HepG2 (cell line): ENCODE results near the gene TMEM125. TPM values are rescaled to one million over a fixed set of nuclear protein-coding genes. Genes with fewer than 3 reads are reported as not detected.

ENCODE experiments used
- ATAC-seq: fragments of 200-7000 bp; cut with Tn5 transposase; 3 replicates; pipeline ENCODE4 v1.9.1; 2020; ENCODE audit warnings: mild to moderate bottlenecking, moderate library complexity
- BruUV-seq: library from RNA; stranded (reverse); fragments of 400-500 nt; replicated peaks from 2 replicates; lab custom pipeline; 2021; lab: Mats Ljungman, UMichigan
- CTCF ChIA-PET: fragments of 300-600 bp; formaldehyde crosslinking; extraction: SDS; loops from one replicate; lab custom pipeline; 2021; ENCODE audit warnings: low total read pairs, inconsistent platforms, low intra/inter-chr PET ratio; lab: Yijun Ruan, JAX
- POLR2A ChIA-PET: fragments of 350-600 bp; sonication (Branson Sonifier 250); formaldehyde crosslinking; loops from one replicate; lab custom pipeline; 2020; ENCODE audit warnings: antibody characterized with exemption, inconsistent platforms; lab: Yijun Ruan, JAX
- DNase-seq: peaks from one replicate; pipeline ENCODE4 v3.0.0-alpha.2; 2015; ENCODE audit warnings: low spot score
- FAIRE-seq: peaks from 3 replicates; lab custom pipeline; 2011; peaks lifted over from hg19 to GRCh38; lab: Jason Lieb, UNC
- H2AFZ ChIP-seq: one replicate; pipeline ENCODE4 v1.6.1; 2011; ENCODE audit warnings: low read length, inconsistent platforms
- H3K27ac ChIP-seq: fragments of 300-600 bp; 3 replicates; pipeline ENCODE4 v1.8.0; 2011; ENCODE audit warnings: mixed run types, mild to moderate bottlenecking, mixed read lengths, low read length, inconsistent platforms; ENCODE audit not compliant: insufficient read depth; ENCODE audit errors: extremely low read length
- H3K27me3 ChIP-seq, 2 experiments: fragments of 200-600 bp in 1 of 2; 2 replicates in 1 of 2; 3 replicates in 1 of 2; pipeline versions ENCODE4 v1.6.0 to v1.8.0; 2011; ENCODE audit warnings: low read length in 2 of 2, mild to moderate bottlenecking in 2 of 2, moderate library complexity in 2 of 2, inconsistent platforms in 1 of 2; ENCODE audit not compliant: insufficient read depth in 2 of 2, control insufficient read depth in 1 of 2
- H3K36me3 ChIP-seq, 2 experiments: fragments of 200-600 bp in 1 of 2; replicated peaks in 1 of 2; 2 replicates in 1 of 2; 3 replicates in 1 of 2; pipeline versions ENCODE4 v1.5.1 to v1.8.0; 2011; ENCODE audit warnings: low read length in 2 of 2, inconsistent platforms in 1 of 2; ENCODE audit not compliant: insufficient read depth in 2 of 2, control insufficient read depth in 1 of 2
- H3K4me1 ChIP-seq: 2 replicates; pipeline ENCODE4 v1.5.1; 2012; ENCODE audit warnings: low read length, inconsistent platforms; ENCODE audit not compliant: insufficient read depth
- H3K4me2 ChIP-seq: 2 replicates; pipeline ENCODE4 v1.6.0; 2011; ENCODE audit warnings: low read depth, low read length, inconsistent platforms
- H3K4me3 ChIP-seq, 3 experiments: fragments of 200-600 bp in 1 of 3; sonication (generic), shearing (Covaris generic) in 1 of 3; replicated peaks in 1 of 3; 2 replicates each; pipeline ENCODE4 v1.5.1; 2011 to 2016; ENCODE audit warnings: low read length in 3 of 3, inconsistent platforms in 2 of 3, low read depth in 2 of 3, mild to moderate bottlenecking in 2 of 3, control low read depth in 1 of 3, mixed read lengths in 1 of 3; ENCODE audit not compliant: insufficient read depth in 1 of 3
- H3K79me2 ChIP-seq: one replicate; pipeline ENCODE4 v1.6.1; 2011; ENCODE audit warnings: low read length, inconsistent platforms; ENCODE audit not compliant: insufficient read depth
- H3K9ac ChIP-seq: 2 replicates; pipeline ENCODE4 v1.6.0; 2011; ENCODE audit warnings: mild to moderate bottlenecking, low read depth, low read length, inconsistent platforms; ENCODE audit not compliant: insufficient read depth
- H3K9me3 ChIP-seq: 2 replicates; pipeline ENCODE4 v1.5.1; 2012; ENCODE audit warnings: mild to moderate bottlenecking, low read length
- H4K20me1 ChIP-seq: 2 replicates; pipeline ENCODE4 v1.6.0; 2011; ENCODE audit warnings: inconsistent platforms, mild to moderate bottlenecking, low read length, moderate library complexity; ENCODE audit not compliant: insufficient read depth
- BRD4 ChIP-seq: sonication (generic); formaldehyde crosslinking; IDR thresholded peaks from 2 replicates; pipeline ENCODE4 v1.4.0; 2020; ENCODE audit warnings: missing genetic modification reagents
- FOXA1 ChIP-seq, 2 experiments: fragments of 450-650 bp in 1 of 2; sonication (generic) in 1 of 2; formaldehyde crosslinking in 1 of 2; IDR thresholded peaks; 2 replicates each; pipeline versions ENCODE4 v1.4.0 to v1.6.1; 2016 to 2020; ENCODE audit warnings: missing genetic modification reagents in 1 of 2
- TBX2 ChIP-seq: sonication (generic); formaldehyde crosslinking; IDR thresholded peaks from 2 replicates; pipeline ENCODE4 v1.5.0; 2020; ENCODE audit warnings: missing genetic modification reagents, mild to moderate bottlenecking, borderline replicate concordance
- ZNF776 ChIP-seq: sonication (generic); formaldehyde crosslinking; IDR thresholded peaks from 2 replicates; pipeline ENCODE4 v1.4.0; 2020; ENCODE audit warnings: mild to moderate bottlenecking, missing genetic modification reagents
- WGBS: methylation state at CpG from one replicate; pipeline ENCODE4 v1.1.6; 2017; ENCODE audit warnings: low lambda C conversion rate; 5-methylcytosine and 5-hydroxymethylcytosine counted together
- in situ Hi-C: cut with HindIII; loops from 2 replicates; pipeline ENCODE4 v1.10.0; 2017; ENCODE audit warnings: low pct_unique_long_range_greater_than_20kb; ENCODE audit not compliant: extremely low pct_ligation_motif_present
- intact Hi-C: fragments of 100-400 bp; cut with micrococcal nuclease; formaldehyde crosslinking; loops from one replicate; pipeline ENCODE4 v1.10.0; 2022; ENCODE audit not compliant: unreplicated experiment
- polyA plus RNA-seq, 8 experiments: library from polyadenylated mRNA; depleted of rRNA in 3 of 8; stranded (reverse) in 7 of 8; unstranded in 1 of 8; fragments of >200 nt; fragmentation: Illumina TruSeq in 4 of 8; extraction: Trizol in 4 of 8; gene quantifications; 2 replicates each; pipeline versions ENCODE4 v1.2.1 to v1.2.3, GENCODE V29; 2011 to 2016; ENCODE audit warnings: low read depth in 4 of 8, missing spikeins in 1 of 8, mixed read lengths in 1 of 8; ENCODE audit not compliant: insufficient read depth in 1 of 8
- total RNA-seq, 5 experiments: library from RNA; depleted of rRNA; stranded (reverse); fragments of >200 nt; fragmentation: Illumina TruSeq; extraction: Trizol; gene quantifications; 2 replicates each; pipeline ENCODE4 v1.2.3, GENCODE V29; 2016; ENCODE audit warnings: low read depth in 1 of 5
- TF ChIP-seq, protein P1 (sequence below): sonication (generic); formaldehyde crosslinking; IDR thresholded peaks from 2 replicates; pipeline ENCODE4 v1.4.0; 2020; ENCODE audit warnings: missing genetic modification reagents
- TF ChIP-seq, protein P2 (sequence below): sonication (generic); formaldehyde crosslinking; conservative IDR thresholded peaks from 2 replicates; pipeline ENCODE4 v1.4.0; 2020; ENCODE audit warnings: mild to moderate bottlenecking, missing genetic modification reagents, moderate library complexity
- TF ChIP-seq, protein P3 (sequence below): sonication (generic); formaldehyde crosslinking; IDR thresholded peaks from 2 replicates; pipeline ENCODE4 v1.4.0; 2020; ENCODE audit warnings: missing genetic modification reagents, borderline replicate concordance

TMEM125 gene
- total and polyA plus RNA-seq, 2 of the 13 experiments (the other 11 are each of a cell fraction or from before 2014, with no cell fraction given), result 0.03 TPM; not detected in 1

GRCh38 chr1:43279161-43279560 is 9.4 kb downstream of the TMEM125 start:
- CTCF ChIA-PET, result no interaction called here
- H2AFZ ChIP-seq, result no peak overlapping the region
- intact Hi-C loops, result no loop called here

More at GRCh38 chr1:43279161-43279560, 9.4 kb downstream of the TMEM125 start:
- POLR2A ChIA-PET, result no interaction called here
- H3K9ac ChIP-seq, result no peak overlapping the region
- no peaks in the 10 kb centered on the region for H3K36me3 ChIP-seq
- H3K27ac ChIP-seq, result no peak overlapping the region
- DNase-seq (no peak), ATAC-seq (no peak), FAIRE-seq (no peak)
- in situ Hi-C loops, result no loop called here
- 97% methylated on average over 5 of the region's 5 CpGs for WGBS
- no TSS peak for BruUV-seq
- TF ChIP-seq, protein P1, sequence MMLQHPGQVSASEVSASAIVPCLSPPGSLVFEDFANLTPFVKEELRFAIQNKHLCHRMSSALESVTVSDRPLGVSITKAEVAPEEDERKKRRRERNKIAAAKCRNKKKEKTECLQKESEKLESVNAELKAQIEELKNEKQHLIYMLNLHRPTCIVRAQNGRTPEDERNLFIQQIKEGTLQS (CRISPR knock-in tag), result no peak
- TF ChIP-seq TBX2 (CRISPR knock-in tag), result no peak
- TF ChIP-seq BRD4, result no peak
- no peak for TF ChIP-seq ZNF776
- no peak for TF ChIP-seq FOXA1 (IDR thresholded peaks at IDR 0.05)
- TF ChIP-seq FOXA1 (CRISPR knock-in tag; IDR thresholded peaks at IDR 0.05), result no peak
- TF ChIP-seq, protein P2, sequence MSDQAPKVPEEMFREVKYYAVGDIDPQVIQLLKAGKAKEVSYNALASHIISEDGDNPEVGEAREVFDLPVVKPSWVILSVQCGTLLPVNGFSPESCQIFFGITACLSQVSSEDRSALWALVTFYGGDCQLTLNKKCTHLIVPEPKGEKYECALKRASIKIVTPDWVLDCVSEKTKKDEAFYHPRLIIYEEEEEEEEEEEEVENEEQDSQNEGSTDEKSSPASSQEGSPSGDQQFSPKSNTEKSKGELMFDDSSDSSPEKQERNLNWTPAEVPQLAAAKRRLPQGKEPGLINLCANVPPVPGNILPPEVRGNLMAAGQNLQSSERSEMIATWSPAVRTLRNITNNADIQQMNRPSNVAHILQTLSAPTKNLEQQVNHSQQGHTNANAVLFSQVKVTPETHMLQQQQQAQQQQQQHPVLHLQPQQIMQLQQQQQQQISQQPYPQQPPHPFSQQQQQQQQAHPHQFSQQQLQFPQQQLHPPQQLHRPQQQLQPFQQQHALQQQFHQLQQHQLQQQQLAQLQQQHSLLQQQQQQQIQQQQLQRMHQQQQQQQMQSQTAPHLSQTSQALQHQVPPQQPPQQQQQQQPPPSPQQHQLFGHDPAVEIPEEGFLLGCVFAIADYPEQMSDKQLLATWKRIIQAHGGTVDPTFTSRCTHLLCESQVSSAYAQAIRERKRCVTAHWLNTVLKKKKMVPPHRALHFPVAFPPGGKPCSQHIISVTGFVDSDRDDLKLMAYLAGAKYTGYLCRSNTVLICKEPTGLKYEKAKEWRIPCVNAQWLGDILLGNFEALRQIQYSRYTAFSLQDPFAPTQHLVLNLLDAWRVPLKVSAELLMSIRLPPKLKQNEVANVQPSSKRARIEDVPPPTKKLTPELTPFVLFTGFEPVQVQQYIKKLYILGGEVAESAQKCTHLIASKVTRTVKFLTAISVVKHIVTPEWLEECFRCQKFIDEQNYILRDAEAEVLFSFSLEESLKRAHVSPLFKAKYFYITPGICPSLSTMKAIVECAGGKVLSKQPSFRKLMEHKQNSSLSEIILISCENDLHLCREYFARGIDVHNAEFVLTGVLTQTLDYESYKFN (CRISPR knock-in tag), result no peak
- TF ChIP-seq, protein P3, sequence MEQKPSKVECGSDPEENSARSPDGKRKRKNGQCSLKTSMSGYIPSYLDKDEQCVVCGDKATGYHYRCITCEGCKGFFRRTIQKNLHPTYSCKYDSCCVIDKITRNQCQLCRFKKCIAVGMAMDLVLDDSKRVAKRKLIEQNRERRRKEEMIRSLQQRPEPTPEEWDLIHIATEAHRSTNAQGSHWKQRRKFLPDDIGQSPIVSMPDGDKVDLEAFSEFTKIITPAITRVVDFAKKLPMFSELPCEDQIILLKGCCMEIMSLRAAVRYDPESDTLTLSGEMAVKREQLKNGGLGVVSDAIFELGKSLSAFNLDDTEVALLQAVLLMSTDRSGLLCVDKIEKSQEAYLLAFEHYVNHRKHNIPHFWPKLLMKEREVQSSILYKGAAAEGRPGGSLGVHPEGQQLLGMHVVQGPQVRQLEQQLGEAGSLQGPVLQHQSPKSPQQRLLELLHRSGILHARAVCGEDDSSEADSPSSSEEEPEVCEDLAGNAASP (CRISPR knock-in tag), result no peak
- no peak overlapping the region for H3K4me2 ChIP-seq
- peaks cover 97% of the 10 kb centered on the region for H3K4me1 ChIP-seq
- no peaks in the 10 kb centered on the region for H3K27me3 ChIP-seq
- H3K4me3 ChIP-seq, result no peak overlapping the region
- no peaks in the 10 kb centered on the region for H3K9me3 ChIP-seq
- H3K79me2 ChIP-seq, result no peaks in the 10 kb centered on the region
- no peaks in the 10 kb centered on the region for H4K20me1 ChIP-seq
